ENCODE results near the gene NOD2. TPM values are rescaled to one million over a fixed set of nuclear protein-coding genes. Genes with fewer than 3 reads are reported as not detected.

NOD2 gene
- total and polyA plus RNA-seq, 9 donors, result 0.83 to 2.2 (median 1.6) TPM

- Histone ChIP-seq H3K36me3 (ENCODE audit: control insufficient read depth, insufficient read depth, low read length) (no peaks in the 10 kb centered on the region), H3K4me3 (ENCODE audit: low read length) (no peak overlapping the region), H3K27me3 (ENCODE audit: control insufficient read depth, insufficient read depth, low read length) (no peaks in the 10 kb centered on the region), H3K4me1 (ENCODE audit: control insufficient read depth, insufficient read depth, low read length) (peaks cover 56% of the 10 kb centered on the region), H3K9me3 (replicated peaks; ENCODE audit: control insufficient read depth, low read depth, low read length) (no peaks in the 10 kb centered on the region), H3K27ac (ENCODE audit: low read length) (no peak overlapping the region)
- WGBS (ENCODE audit: insufficient coverage), result no CpG with 5 or more reads among the region's 4 CpGs
- no peak for DNase-seq
These were observed 19.6 kb downstream of the NOD2 start for GRCh38 chr16:50712956-50713355.

- H3K27ac ChIP-seq (ENCODE audit: low read length), result no peak overlapping the region
- DNase-seq, result no peak
- H3K4me1 ChIP-seq (ENCODE audit: control insufficient read depth, insufficient read depth, low read length), result peaks cover 28% of the 10 kb centered on the region
- no peaks in the 10 kb centered on the region for H3K36me3 ChIP-seq (ENCODE audit: control insufficient read depth, insufficient read depth, low read length)
- H3K9me3 ChIP-seq (replicated peaks; ENCODE audit: control insufficient read depth, low read depth, low read length), result no peaks in the 10 kb centered on the region
- no peaks in the 10 kb centered on the region for H3K27me3 ChIP-seq (ENCODE audit: control insufficient read depth, insufficient read depth, low read length)
- no peak overlapping the region for H3K4me3 ChIP-seq (ENCODE audit: low read length)
- WGBS (ENCODE audit: insufficient coverage), result 37% methylated on average over 4 of the region's 4 CpGs
These were observed 23.7 kb downstream of the NOD2 start for GRCh38 chr16:50717091-50717490.

- no peak for DNase-seq
- Histone ChIP-seq H3K27ac (ENCODE audit: low read length) (no peak overlapping the region), H3K27me3 (ENCODE audit: control insufficient read depth, insufficient read depth, low read length) (no peaks in the 10 kb centered on the region), H3K36me3 (ENCODE audit: control insufficient read depth, insufficient read depth, low read length) (no peaks in the 10 kb centered on the region), H3K9me3 (replicated peaks; ENCODE audit: control insufficient read depth, low read depth, low read length) (no peaks in the 10 kb centered on the region), H3K4me1 (ENCODE audit: control insufficient read depth, insufficient read depth, low read length) (peaks cover 24% of the 10 kb centered on the region), H3K4me3 (ENCODE audit: low read length) (no peak overlapping the region)
- 96% methylated on average over 3 of the region's 5 CpGs for whole genome bisulfite sequencing (ENCODE audit: insufficient coverage)
These were observed 24.1 kb downstream of the NOD2 start for GRCh38 chr16:50717494-50717893.

- DNase-seq, result no peak
- no peaks in the 10 kb centered on the region for H3K9me3 ChIP-seq (replicated peaks; ENCODE audit: control insufficient read depth, low read depth, low read length)
- 54% methylated on average over 14 of the region's 16 CpGs for WGBS (ENCODE audit: insufficient coverage)
- peaks cover 18% of the 10 kb centered on the region for H3K4me1 ChIP-seq (ENCODE audit: control insufficient read depth, insufficient read depth, low read length)
- H3K27ac ChIP-seq (ENCODE audit: low read length), result no peak overlapping the region
- H3K4me3 ChIP-seq (ENCODE audit: low read length), result no peak overlapping the region
- H3K27me3 ChIP-seq (ENCODE audit: control insufficient read depth, insufficient read depth, low read length), result no peaks in the 10 kb centered on the region
- no peaks in the 10 kb centered on the region for H3K36me3 ChIP-seq (ENCODE audit: control insufficient read depth, insufficient read depth, low read length)
These were observed 24.8 kb downstream of the NOD2 start for GRCh38 chr16:50718061-50718760.

- Histone ChIP-seq H3K9me3 (replicated peaks; ENCODE audit: control insufficient read depth, low read depth, low read length) (no peaks in the 10 kb centered on the region), H3K4me1 (ENCODE audit: control insufficient read depth, insufficient read depth, low read length) (peaks cover 13% of the 10 kb centered on the region), H3K27ac (ENCODE audit: low read length) (no peak overlapping the region), H3K27me3 (ENCODE audit: control insufficient read depth, insufficient read depth, low read length) (no peaks in the 10 kb centered on the region), H3K4me3 (ENCODE audit: low read length) (no peak overlapping the region), H3K36me3 (ENCODE audit: control insufficient read depth, insufficient read depth, low read length) (no peaks in the 10 kb centered on the region)
- 36% methylated on average over 4 of the region's 9 CpGs for WGBS (ENCODE audit: insufficient coverage)
- DNase-seq, result no peak
These were observed 25.5 kb downstream of the NOD2 start for GRCh38 chr16:50718761-50719400.

GRCh38 chr16:50719401-50720337, 26.3 kb downstream of the NOD2 start:
- H3K27me3 ChIP-seq (ENCODE audit: control insufficient read depth, insufficient read depth, low read length), result no peaks in the 10 kb centered on the region
- peaks cover 6% of the 10 kb centered on the region for H3K4me1 ChIP-seq (ENCODE audit: control insufficient read depth, insufficient read depth, low read length)
- no peak for DNase-seq
- WGBS (ENCODE audit: insufficient coverage), result 76% methylated on average over 9 of the region's 20 CpGs
- H3K36me3 ChIP-seq (ENCODE audit: control insufficient read depth, insufficient read depth, low read length), result no peaks in the 10 kb centered on the region
- H3K9me3 ChIP-seq (replicated peaks; ENCODE audit: control insufficient read depth, low read depth, low read length), result no peaks in the 10 kb centered on the region
- H3K27ac ChIP-seq (ENCODE audit: low read length), result no peak overlapping the region
- H3K4me3 ChIP-seq (ENCODE audit: low read length), result no peak overlapping the region

GRCh38 chr16:50721549-50722404, 28.4 kb downstream of the NOD2 start:
- Histone ChIP-seq H3K4me1 (ENCODE audit: control insufficient read depth, insufficient read depth, low read length) (peaks cover 6% of the 10 kb centered on the region), H3K9me3 (replicated peaks; ENCODE audit: control insufficient read depth, low read depth, low read length) (no peaks in the 10 kb centered on the region), H3K4me3 (ENCODE audit: low read length) (no peak overlapping the region), H3K27me3 (ENCODE audit: control insufficient read depth, insufficient read depth, low read length) (no peaks in the 10 kb centered on the region), H3K36me3 (ENCODE audit: control insufficient read depth, insufficient read depth, low read length) (peaks cover 4% of the 10 kb centered on the region), H3K27ac (ENCODE audit: low read length) (no peak overlapping the region)
- WGBS (ENCODE audit: insufficient coverage), result 87% methylated on average over 5 of the region's 6 CpGs
- no peak for DNase-seq

GRCh38 chr16:50722405-50722737, 29.0 kb downstream of the NOD2 start:
- no peak overlapping the region for H3K27ac ChIP-seq (ENCODE audit: low read length)
- 83% methylated on average over 1 of the region's 1 CpG for WGBS (ENCODE audit: insufficient coverage)
- peaks cover 4% of the 10 kb centered on the region for H3K36me3 ChIP-seq (ENCODE audit: control insufficient read depth, insufficient read depth, low read length)
- H3K9me3 ChIP-seq (replicated peaks; ENCODE audit: control insufficient read depth, low read depth, low read length), result no peaks in the 10 kb centered on the region
- peaks cover 6% of the 10 kb centered on the region for H3K4me1 ChIP-seq (ENCODE audit: control insufficient read depth, insufficient read depth, low read length)
- no peaks in the 10 kb centered on the region for H3K27me3 ChIP-seq (ENCODE audit: control insufficient read depth, insufficient read depth, low read length)
- no peak for DNase-seq
- H3K4me3 ChIP-seq (ENCODE audit: low read length), result no peak overlapping the region

GRCh38 chr16:50722960-50723359, 29.6 kb downstream of the NOD2 start:
- no peak overlapping the region for H3K4me3 ChIP-seq (ENCODE audit: low read length)
- DNase-seq, result no peak
- H3K36me3 ChIP-seq (ENCODE audit: control insufficient read depth, insufficient read depth, low read length), result peaks cover 4% of the 10 kb centered on the region
- no peaks in the 10 kb centered on the region for H3K27me3 ChIP-seq (ENCODE audit: control insufficient read depth, insufficient read depth, low read length)
- no CpG with 5 or more reads among the region's 2 CpGs for WGBS (ENCODE audit: insufficient coverage)
- no peaks in the 10 kb centered on the region for H3K9me3 ChIP-seq (replicated peaks; ENCODE audit: control insufficient read depth, low read depth, low read length)
- no peak overlapping the region for H3K27ac ChIP-seq (ENCODE audit: low read length)
- peaks cover 6% of the 10 kb centered on the region for H3K4me1 ChIP-seq (ENCODE audit: control insufficient read depth, insufficient read depth, low read length)
